Measurements from ENCODE around the gene PTPRG.

The PTPRG gene

GRCh38 chr3:61983479-61983878 lies 422.1 kb downstream of the PTPRG start:
- no peak for DNase-seq

- no peak for DNase-seq
These were observed 423.6 kb downstream of the PTPRG start for GRCh38 chr3:61985020-61985419.

GRCh38 chr3:61986473-61986872 lies 425.1 kb downstream of the PTPRG start:
- no peak for DNase-seq

- no peak for DNase-seq
These were observed 428.3 kb downstream of the PTPRG start for GRCh38 chr3:61989681-61990080.

GRCh38 chr3:61990327-61991027 lies 429.1 kb downstream of the PTPRG start:
- no peak for DNase-seq

GRCh38 chr3:61991706-61992105 lies 430.3 kb downstream of the PTPRG start:
- DNase-seq: no peak

- no peak for DNase-seq
These were observed 435.0 kb downstream of the PTPRG start for GRCh38 chr3:61996366-61996765.

- no peak for DNase-seq
These were observed 435.7 kb downstream of the PTPRG start for GRCh38 chr3:61997101-61997500.

GRCh38 chr3:62003835-62004234 lies 442.5 kb downstream of the PTPRG start:
- DNase-seq: no peak

- no peak for DNase-seq
These were observed 445.7 kb downstream of the PTPRG start for GRCh38 chr3:62007036-62007435.

- no peak for DNase-seq
These were observed 449.6 kb downstream of the PTPRG start for GRCh38 chr3:62010989-62011388.

- no peak for DNase-seq
These were observed 450.3 kb downstream of the PTPRG start for GRCh38 chr3:62011666-62012065.

- no peak for DNase-seq
These were observed 452.6 kb downstream of the PTPRG start for GRCh38 chr3:62013951-62014350.

- no peak for DNase-seq
These were observed 453.7 kb downstream of the PTPRG start for GRCh38 chr3:62015111-62015510.

GRCh38 chr3:62019906-62020305 lies 458.5 kb downstream of the PTPRG start:
- DNase-seq: no peak

- DNase-seq: no peak
These were observed 459.3 kb downstream of the PTPRG start for GRCh38 chr3:62020706-62021105.

GRCh38 chr3:62022312-62022711 lies 460.9 kb downstream of the PTPRG start:
- DNase-seq: no peak

- no peak for DNase-seq
These were observed 463.5 kb downstream of the PTPRG start for GRCh38 chr3:62024882-62025281.

- no peak for DNase-seq
These were observed 464.5 kb downstream of the PTPRG start for GRCh38 chr3:62025913-62026312.

- DNase-seq: no peak
These were observed 465.9 kb downstream of the PTPRG start for GRCh38 chr3:62027241-62027640.

GRCh38 chr3:62027796-62028195 lies 466.4 kb downstream of the PTPRG start:
- no peak for DNase-seq

- no peak for DNase-seq
These were observed 466.9 kb downstream of the PTPRG start for GRCh38 chr3:62028236-62028635.

GRCh38 chr3:62032738-62033137 lies 471.4 kb downstream of the PTPRG start:
- no peak for DNase-seq

- DNase-seq: no peak
These were observed 474.2 kb downstream of the PTPRG start for GRCh38 chr3:62035402-62036057.

GRCh38 chr3:62036726-62037125 lies 475.4 kb downstream of the PTPRG start:
- DNase-seq: no peak
